CD4-positive, alpha-beta T cell treated with Interferon gamma for 1 hour (primary cell): ENCODE data around the gene RGCC.

Experiments
- DNase-seq: peaks from one replicate; pipeline ENCODE4 v3.0.0-alpha.2; 2020

Gene RGCC

GRCh38 chr13:41520016-41520659 is 62.8 kb downstream of the RGCC start:
- DNase-seq = peak; percentile 31
